Measurements from ENCODE around the gene TSPAN6.

The TSPAN6 gene, protein sequence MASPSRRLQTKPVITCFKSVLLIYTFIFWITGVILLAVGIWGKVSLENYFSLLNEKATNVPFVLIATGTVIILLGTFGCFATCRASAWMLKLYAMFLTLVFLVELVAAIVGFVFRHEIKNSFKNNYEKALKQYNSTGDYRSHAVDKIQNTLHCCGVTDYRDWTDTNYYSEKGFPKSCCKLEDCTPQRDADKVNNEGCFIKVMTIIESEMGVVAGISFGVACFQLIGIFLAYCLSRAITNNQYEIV

DNA sequence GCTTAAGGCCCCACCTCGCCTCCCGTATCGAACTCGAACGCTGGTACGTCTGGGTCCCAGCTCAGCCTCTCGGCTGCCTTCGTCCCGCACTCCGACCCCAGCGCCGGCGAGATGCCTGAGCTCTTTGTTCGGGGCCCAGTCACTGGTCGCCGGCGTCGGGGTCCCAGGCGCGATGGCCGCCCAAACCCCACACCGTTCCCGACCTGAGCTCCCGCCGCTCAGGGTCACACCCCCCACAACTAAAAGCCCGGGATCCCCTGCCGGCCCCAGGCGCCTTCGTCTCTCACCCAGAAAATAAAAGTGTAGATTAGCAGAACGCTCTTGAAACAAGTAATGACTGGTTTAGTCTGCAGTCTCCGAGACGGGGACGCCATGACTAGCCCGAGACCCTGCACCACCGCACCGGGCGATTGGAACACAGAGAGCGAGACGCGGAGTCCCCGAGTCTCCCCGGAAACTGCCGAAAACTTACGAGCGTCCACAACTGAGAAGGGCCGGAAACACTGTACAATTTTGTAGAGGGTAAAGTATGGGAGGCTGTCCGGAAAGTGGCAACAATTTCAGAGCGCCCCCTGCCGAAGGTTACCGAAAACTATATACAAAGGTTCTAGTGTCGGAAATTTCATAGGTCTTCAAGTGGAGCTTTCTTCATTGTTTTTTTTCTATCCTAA, at the start of gene TSPAN6:
TSPAN6 (minus strand) TSS at position 486 of the 671 bp plus-strand sequence; CDS start at position 374, 112 bp downstream.
- peak; percentile 85 for DNase-seq (ENCODE audit: low spot score)

GRCh38 chrX:100685997-100686305, 49.3 kb upstream of the TSPAN6 start:
- no peak for DNase-seq (ENCODE audit: low spot score)

DNA sequence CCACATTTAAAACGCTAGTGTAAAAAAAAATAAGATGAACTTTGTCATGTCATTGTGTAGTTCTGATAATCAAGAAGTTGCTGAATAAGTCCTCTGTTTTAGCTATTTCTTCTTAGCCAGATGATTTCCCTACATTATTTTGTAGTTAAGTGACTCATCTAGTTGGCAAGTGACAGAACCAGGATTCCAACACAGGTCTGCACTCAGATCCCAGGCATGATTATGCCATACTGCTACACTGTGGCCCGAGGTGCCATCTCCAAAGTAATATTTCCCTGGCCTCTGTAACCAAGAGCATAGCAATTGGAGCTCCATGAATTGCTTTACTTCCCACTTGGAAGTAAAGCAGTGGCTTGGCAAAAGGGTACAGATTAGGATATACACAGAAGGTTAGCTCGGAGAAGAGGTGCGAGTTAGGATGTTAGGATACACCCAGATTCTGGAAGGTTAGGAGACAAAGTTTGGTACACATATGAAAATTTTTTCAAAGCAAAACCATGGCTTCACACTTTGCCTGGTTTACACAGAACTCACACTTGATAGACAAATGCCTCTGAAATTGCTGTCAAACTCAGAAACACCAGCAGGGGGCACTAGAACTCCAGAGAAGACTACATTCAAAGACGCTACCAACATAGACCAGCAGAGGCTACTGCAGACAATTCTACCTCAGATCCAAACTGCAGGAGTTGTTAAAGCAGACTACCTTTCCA, 48.8 kb upstream of the TSPAN6 start:
- DNase-seq (ENCODE audit: low spot score), result peak; percentile 62

GRCh38 chrX:100682939-100683338, 46.3 kb upstream of the TSPAN6 start:
- DNase-seq (ENCODE audit: low spot score), result no peak

- no peak for DNase-seq (ENCODE audit: low spot score)
Measured at GRCh38 chrX:100681599-100681998, 45.0 kb upstream of the TSPAN6 start.

DNA sequence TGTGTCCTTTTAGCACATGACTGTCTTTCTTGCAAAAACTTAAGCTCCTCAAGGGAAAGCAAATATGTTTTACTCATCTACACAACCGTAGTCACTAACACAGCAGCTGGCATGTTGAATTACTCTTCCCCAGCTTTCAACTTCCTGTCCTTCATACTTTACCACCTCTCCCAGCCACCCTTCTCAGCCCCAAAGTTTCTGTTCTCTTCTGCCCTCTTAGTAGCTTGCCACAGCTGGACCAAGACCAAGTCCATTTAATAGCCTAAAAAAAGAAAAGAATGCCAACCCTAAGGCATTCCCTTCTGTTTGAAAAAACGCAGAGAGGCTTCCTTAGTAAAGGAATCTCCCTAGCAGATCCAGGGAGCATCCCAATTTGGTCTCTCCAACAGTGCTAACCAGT, 44.1 kb upstream of the TSPAN6 start:
- DNase-seq (ENCODE audit: low spot score), result no peak

DNA sequence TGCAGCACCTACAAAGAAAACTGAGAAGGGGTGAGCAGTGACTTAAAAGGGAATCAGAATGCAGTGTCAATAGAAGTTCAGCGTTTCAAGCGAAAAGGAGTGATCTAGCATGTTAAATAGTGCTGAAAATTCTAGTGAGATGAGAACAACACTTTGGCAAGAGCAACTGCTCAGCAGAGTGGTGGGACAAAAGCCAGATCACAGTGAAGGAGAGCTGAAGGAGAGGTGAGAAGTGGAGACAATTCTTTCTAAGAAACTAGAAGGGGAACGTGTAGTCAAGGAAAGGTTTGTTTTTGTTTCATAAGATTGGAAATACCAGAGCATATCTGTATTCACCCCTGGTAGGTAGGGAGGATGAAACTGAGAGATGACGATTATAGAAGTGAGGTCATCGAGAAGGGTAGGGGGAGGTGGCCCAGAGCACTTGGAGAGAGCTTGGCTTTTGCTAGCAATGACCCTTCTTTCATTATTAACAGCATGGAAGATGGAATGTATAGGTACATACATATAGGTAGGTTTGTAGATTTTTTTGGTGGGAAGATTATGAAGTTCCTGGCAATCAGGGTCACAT, 41.1 kb upstream of the TSPAN6 start:
- no peak for DNase-seq (ENCODE audit: low spot score)

GRCh38 chrX:100674705-100675104, 38.1 kb upstream of the TSPAN6 start:
- DNase-seq (ENCODE audit: low spot score), result no peak

GRCh38 chrX:100673397-100673953, 36.9 kb upstream of the TSPAN6 start:
- no peak for DNase-seq (ENCODE audit: low spot score)

- no peak for DNase-seq (ENCODE audit: low spot score)
Measured at GRCh38 chrX:100672966-100673365, 36.4 kb upstream of the TSPAN6 start.

DNA sequence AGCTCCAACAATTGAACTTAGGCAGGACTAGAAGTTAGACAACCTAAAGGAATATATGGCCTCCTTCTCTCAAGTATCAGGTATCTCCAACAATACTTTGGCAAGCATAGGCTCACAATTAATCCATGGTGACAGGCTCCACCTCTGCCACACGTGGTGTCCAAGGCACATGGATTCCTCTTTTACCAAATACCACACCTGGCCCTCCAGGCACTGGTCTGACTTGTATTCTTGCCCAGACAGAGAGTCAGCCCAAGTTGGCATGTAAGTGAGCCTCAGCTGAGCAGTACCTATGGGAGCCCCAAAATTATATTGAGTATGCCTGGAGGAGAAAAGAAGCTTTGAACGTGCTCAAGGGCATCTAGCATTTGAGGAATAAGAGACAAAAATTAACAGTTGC, 27.0 kb upstream of the TSPAN6 start:
- DNase-seq (ENCODE audit: low spot score), result no peak

DNA sequence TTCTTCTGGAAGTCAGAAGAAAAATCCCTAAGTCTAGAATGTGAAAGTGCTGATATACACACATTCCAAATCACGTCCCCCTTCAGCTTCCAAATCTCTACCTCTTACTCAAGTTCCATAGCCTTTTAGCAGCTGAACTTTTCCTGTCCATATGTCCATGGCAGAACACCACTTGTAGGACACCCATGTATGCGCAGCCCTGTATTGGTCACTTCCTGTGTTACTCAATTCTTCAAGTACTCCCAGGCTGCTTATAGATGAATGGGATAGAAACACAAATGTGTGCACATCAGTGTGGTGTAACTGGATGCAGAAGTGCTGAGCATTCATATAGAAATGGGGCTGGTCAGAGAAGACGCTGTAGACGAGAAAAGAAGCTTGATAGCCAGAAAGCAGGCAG, 26.2 kb upstream of the TSPAN6 start:
- no peak for DNase-seq (ENCODE audit: low spot score)

GRCh38 chrX:100662170-100662569, 25.6 kb upstream of the TSPAN6 start:
- DNase-seq (ENCODE audit: low spot score), result no peak

GRCh38 chrX:100659431-100660137, 23.0 kb upstream of the TSPAN6 start:
- DNase-seq (ENCODE audit: low spot score), result no peak

DNA sequence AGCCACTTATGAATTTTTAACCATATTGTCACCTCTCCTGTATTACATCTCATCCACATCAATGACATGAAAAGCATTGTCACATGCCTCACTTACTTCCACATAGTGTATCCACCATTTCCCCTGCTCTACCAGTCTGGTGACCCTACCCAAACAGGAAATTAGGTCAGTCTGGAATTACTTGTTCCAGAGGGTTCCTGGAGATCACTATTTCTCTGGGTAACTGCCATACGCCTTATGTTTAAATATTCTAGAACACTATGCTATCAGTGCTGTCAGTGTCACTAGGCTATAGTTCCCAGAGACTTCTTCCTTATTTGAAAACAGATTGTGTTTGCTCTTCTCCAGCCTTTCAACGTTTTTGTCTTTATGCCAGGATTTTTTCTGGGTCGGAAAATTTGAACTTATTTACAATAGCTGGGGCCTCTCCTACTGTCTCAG, 22.4 kb upstream of the TSPAN6 start:
- DNase-seq (ENCODE audit: low spot score), result no peak

- DNase-seq (ENCODE audit: low spot score), result peak; percentile 29
Measured at GRCh38 chrX:100654261-100654660, 17.7 kb upstream of the TSPAN6 start.

DNA sequence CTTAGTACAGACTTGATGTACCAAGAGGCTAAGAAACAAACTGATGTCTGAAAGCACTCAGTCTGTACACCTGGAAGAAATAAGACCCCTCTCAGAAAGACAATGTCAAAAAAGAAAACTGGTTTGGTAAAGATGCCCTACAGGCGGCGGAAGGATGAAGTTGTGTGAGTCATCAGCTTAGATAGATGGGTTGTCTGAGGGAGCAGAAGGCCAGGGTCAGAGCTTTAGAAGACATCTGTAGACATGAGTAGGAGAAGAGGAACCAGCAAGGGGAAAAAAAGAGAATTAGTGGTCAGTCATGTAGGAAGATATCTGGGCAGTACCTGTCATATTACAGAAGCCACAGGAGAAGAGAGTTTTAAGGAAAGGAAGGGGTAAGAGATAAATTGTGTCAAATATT, 15.7 kb upstream of the TSPAN6 start:
- DNase-seq (ENCODE audit: low spot score), result no peak

- no peak for DNase-seq (ENCODE audit: low spot score)
Measured at GRCh38 chrX:100650841-100651240, 14.2 kb upstream of the TSPAN6 start.

DNA sequence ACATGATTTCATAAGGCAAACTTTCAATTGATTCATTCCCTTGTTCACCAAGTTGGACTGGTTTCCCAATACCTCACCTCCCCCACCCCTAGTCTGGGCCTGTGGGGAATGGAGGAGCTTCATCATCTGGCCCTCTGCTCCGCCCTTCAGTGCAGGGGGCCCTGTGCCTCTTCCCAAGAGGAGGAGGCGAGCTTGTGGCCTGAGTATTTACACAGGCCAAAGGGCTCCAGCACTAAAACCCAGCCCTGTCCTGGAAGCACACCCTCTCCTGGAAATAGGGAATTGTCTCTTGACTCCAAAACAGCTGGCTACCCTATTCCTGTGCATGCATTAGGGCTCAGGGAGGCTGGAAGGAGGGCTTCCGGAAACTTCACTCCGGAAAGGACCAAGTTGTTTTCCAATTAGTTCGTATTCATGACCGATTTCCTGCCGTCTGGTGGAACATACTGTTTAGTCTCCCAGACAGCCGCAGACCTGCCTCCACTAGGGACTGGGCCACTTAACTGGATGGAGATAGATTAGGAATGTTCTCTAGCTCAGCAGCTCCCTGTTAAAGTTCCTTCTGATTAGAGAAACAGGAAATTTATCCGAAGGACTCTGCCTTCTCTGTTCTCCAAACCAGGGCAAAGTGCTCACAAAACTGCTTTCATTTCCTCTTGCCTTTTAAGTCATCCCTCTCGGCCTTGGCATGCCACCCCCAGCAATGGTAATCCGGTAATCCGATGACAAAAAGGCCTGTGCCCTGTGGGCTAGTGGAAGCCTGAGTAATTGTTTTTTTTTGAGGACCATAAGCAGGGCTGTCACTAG, 13.1 kb upstream of the TSPAN6 start:
- DNase-seq (ENCODE audit: low spot score), result peak; percentile 20

- no peak for DNase-seq (ENCODE audit: low spot score)
Measured at GRCh38 chrX:100648458-100649417, 12.1 kb upstream of the TSPAN6 start.

Measured in iPS-NIHi11 (cell line).